ENCODE measurements around the gene CALHM5.

DNA sequence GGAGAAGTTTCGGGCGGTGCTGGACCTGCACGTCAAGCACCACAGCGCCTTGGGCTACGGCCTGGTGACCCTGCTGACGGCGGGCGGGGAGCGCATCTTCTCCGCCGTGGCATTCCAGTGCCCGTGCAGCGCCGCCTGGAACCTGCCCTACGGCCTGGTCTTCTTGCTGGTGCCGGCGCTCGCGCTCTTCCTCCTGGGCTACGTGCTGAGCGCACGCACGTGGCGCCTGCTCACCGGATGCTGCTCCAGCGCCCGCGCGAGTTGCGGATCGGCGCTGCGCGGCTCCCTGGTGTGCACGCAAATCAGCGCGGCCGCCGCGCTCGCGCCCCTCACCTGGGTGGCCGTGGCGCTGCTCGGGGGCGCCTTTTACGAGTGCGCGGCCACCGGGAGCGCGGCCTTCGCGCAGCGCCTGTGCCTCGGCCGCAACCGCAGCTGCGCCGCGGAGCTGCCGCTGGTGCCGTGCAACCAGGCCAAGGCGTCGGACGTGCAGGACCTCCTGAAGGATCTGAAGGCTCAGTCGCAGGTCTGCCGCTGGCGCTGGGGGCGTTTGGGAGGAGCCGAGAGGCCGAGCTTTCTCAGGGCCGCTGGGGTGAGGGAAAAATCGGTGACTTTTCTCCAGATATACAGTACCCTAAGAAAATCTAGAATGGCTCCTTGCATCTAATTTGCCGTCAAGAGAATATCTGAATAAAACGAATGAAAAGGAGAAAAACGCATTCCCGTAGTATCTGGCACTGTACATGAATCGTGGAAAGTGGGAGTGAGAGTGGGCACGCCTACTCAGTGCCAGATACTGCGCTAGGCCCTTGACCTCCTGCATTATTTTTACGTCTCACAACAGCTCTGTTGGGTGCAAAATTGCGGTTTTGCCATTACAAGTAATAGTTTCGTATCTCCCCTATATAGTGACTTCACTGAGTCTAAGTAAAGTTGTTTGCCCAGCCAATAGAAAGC is 49.2 kb upstream of the CALHM5 start:
- TF ChIP-seq ZFP3 (tag by site-specific recombination; IDR thresholded peaks at IDR 0.05; ENCODE audit: low read depth) (no peak), ZNF24 (tag by site-specific recombination; IDR thresholded peaks at IDR 0.05) (no peak), KLF16 (tag by site-specific recombination; IDR thresholded peaks at IDR 0.05) (no peak), CTCF (tag by site-specific recombination; IDR thresholded peaks at IDR 0.05) (no peak), ZFP69B (tag by site-specific recombination; IDR thresholded peaks at IDR 0.05) (no peak), ZNF274 (IDR thresholded peaks at IDR 0.05; ENCODE audit: low read length) (no peak), ZNF274 (tag by site-specific recombination; IDR thresholded peaks at IDR 0.05; ENCODE audit: borderline replicate concordance) (no peak), MYNN (tag by site-specific recombination; IDR thresholded peaks at IDR 0.05; ENCODE audit: borderline replicate concordance) (no peak), ZNF132 (tag by site-specific recombination; IDR thresholded peaks at IDR 0.05; ENCODE audit: borderline replicate concordance) (no peak), ZNF302 (tag by site-specific recombination; IDR thresholded peaks at IDR 0.05; ENCODE audit: low read depth) (no peak)
- TF ChIP-seq, protein P1, sequence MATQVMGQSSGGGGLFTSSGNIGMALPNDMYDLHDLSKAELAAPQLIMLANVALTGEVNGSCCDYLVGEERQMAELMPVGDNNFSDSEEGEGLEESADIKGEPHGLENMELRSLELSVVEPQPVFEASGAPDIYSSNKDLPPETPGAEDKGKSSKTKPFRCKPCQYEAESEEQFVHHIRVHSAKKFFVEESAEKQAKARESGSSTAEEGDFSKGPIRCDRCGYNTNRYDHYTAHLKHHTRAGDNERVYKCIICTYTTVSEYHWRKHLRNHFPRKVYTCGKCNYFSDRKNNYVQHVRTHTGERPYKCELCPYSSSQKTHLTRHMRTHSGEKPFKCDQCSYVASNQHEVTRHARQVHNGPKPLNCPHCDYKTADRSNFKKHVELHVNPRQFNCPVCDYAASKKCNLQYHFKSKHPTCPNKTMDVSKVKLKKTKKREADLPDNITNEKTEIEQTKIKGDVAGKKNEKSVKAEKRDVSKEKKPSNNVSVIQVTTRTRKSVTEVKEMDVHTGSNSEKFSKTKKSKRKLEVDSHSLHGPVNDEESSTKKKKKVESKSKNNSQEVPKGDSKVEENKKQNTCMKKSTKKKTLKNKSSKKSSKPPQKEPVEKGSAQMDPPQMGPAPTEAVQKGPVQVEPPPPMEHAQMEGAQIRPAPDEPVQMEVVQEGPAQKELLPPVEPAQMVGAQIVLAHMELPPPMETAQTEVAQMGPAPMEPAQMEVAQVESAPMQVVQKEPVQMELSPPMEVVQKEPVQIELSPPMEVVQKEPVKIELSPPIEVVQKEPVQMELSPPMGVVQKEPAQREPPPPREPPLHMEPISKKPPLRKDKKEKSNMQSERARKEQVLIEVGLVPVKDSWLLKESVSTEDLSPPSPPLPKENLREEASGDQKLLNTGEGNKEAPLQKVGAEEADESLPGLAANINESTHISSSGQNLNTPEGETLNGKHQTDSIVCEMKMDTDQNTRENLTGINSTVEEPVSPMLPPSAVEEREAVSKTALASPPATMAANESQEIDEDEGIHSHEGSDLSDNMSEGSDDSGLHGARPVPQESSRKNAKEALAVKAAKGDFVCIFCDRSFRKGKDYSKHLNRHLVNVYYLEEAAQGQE (tag by site-specific recombination; IDR thresholded peaks at IDR 0.05): no peak
